Posterior cingulate gyrus (tissue), 11 donors: ENCODE measurements around the gene AKNAD1.
"Not testable (repeated sequence)": the region's sequence is repeated elsewhere in the genome, so short reads cannot be mapped to it uniquely, and the experiment has no call there.

Experiments
- DNase-seq, 10 donors: peaks; one replicate each; pipeline versions ENCODE4 v3.0.0 to v3.0.0-alpha.2; 2020 to 2021; ENCODE audit warnings: mixed read lengths in 3 of 10
- intact Hi-C: fragments of 100-400 bp; cut with DNase I; formaldehyde crosslinking; loops from one replicate; pipeline ENCODE4 v1.15.1; 2023

Gene AKNAD1

GRCh38 chr1:108801101-108801500 is 55.8 kb downstream of the AKNAD1 start:
- no peak for DNase-seq
- intact Hi-C loops, result no loop called here

DNA sequence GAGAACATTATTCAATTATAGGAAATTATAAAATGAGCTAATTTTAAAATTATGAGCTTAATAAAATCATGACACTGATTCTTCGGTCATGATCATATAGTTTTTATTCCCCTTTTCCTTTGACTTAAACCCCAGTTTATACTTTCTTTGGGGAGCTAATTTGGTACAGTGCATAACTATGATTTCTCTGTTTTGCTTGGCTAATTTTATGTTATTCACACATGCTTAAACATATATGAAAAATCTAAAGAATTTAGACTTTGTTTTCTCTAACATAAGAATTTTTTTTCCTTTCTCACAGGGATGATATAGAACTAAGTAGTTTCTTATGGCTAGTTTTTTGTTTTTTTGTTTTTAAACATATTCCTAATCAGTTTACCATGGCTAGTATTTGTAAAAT is 57.9 kb downstream of the AKNAD1 start:
- DNase-seq, result no peak
- intact Hi-C loops, result no loop called here

GRCh38 chr1:108792420-108792819 is 64.5 kb downstream of the AKNAD1 start:
- intact Hi-C loops, result no loop called here

DNA sequence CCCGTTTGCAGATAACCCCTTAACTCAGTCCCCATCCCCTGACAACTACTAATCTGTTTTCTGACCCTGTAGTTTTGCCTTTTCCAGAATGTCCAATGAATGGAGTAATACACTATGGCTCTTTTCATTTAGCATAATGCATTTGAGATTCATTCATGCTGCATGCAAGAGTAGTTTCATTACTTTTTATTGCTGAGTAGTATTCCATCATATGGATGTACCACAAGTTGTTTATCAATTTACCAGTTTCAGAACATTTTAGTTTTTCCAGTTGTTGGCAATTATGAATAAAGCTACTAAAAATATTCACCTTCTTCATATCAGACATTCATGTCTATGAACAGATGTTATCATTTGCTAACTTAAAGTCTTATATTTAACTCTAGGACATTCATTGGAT is 65.1 kb downstream of the AKNAD1 start:
- DNase-seq, result no peak
- intact Hi-C loops, result no loop called here

More at GRCh38 chr1:108792420-108792819, 64.5 kb downstream of the AKNAD1 start:
- no peak for DNase-seq

GRCh38 chr1:108785880-108786279 is 71.0 kb downstream of the AKNAD1 start:
- intact Hi-C loops, result no loop called here
- DNase-seq, result no peak

DNA sequence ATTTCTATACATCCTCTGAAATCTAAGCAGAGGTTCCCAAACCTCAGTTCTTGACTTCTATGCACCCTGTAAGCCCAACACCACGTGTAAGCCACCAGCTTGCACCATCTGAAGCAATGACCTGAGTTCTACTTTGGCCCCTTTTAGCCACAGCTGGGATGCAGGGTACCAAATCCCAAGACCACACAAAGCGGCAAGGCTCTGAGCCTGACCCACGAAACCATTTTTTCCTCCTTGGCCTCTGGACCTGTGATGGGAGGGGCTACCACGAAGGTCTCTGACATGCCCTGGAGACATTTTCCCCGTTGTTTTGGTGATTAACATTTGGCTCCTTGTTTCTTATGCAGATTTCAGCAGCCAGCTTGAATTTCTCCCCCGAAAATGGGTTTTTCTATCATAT is 71.6 kb downstream of the AKNAD1 start:
- DNase-seq, result no peak
- intact Hi-C loops, result no loop called here

DNA sequence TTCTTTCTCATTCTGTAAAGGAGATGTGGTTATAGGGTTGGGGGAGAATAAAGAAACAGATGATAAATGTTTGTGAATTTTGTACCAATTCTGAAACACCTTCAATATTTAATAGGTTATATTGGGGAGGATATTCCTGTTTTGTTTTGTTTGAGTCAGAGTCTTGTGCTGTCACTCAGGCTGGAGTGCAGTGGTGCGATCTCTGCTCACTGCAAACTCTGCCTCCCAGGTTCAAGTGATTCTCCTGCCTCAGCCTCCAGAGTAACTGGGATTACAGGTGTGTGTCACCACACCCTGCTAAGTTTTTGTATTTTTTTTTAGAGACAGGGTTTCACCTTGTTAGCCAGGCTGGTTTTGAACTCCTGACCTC is 75.3 kb downstream of the AKNAD1 start:
- not testable (repeated sequence) for DNase-seq

DNA sequence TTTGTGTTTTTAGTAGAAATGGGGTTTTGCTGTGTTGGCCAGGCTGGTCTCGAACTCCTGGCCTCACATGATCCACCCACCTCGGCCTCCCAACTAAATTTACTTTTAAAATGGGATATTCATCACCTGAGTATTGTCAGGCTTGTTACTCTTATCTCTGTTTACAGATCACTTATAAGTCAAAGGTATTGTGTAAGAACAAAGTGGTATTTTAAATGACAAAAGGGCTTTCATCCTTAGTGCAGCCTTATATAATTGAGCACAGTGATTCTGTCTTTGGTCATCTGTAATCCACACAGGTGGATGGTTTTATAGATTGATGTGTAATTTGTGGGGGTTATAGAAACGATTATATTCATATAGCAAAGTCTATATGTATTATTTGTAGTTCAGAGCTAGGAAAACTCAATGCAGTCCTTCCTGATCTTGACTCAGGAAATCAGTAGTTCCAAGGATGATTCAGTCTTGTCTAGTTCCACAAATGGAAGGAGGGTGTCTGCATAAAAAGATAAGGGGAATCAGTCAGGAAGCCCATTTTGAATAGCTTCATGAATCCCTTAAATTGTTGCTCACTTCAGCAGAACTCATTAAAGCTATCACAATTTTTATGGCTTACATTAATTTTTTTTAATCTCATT is 75.8 kb downstream of the AKNAD1 start:
- intact Hi-C loops, result no loop called here
- no peak for DNase-seq

More for the DNA sequence above, 75.3 kb downstream of the AKNAD1 start:
- intact Hi-C loops, result not testable (repeated sequence)

DNA sequence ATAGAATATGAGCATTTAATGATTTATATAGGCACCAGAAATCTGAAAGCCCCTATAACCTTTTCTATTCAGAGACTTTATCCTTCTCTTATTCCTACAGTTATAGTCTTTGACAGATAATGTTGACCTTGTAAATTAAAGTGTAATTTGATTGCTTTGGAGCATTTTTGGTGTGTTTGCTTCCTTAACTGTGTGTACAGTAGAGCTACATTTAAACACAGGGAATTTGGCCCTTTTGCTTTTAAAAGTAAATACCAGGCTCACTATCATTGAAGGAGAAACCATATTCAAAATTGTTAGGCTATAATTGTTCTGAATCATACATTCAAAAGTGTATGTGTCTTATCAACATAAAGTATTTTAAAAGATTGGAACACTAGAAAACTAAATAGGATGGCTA is 77.4 kb downstream of the AKNAD1 start:
- intact Hi-C loops, result no loop called here

DNA sequence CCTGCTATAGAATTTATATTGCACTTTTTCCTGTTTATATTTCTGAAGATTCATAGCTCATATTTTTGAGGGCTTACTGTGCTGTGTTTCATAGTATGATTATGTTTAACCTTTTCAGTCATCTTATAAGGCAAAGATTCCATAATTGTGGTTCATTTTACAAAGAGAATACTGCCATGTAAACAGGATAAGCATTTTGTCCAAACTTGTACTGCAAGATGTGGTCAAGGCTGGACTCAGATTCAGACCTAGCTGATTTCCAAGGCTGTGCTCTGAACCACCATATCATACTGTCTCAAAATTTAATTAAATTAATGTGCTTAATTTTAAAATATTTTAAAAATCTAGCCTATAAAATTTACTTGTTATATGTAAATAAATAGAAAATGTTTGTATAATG is 79.1 kb downstream of the AKNAD1 start:
- intact Hi-C loops, result no loop called here
- no peak for DNase-seq

More for the DNA sequence above, 77.4 kb downstream of the AKNAD1 start:
- DNase-seq, result no peak

DNA sequence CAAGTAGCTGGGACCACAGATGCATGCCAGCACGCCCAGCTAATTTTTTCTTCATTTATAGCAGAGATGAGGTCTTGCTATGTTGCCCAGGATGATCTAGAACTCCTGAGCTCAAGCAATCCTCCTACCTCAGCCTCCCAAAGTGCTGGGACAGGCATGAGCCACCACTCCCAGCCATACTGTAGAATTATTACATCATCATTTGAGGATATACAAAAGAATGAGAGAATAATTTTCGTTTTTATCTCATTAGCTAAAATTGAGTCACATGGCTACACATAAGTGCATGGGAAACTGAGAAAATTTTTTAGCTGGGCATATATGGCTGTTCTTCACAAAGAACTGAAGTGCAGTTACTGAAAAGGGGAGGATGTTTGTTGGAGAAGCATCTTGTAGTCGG is 89.2 kb downstream of the AKNAD1 start:
- DNase-seq, result no peak
- intact Hi-C loops, result no loop called here

GRCh38 chr1:108767115-108767514 is 89.8 kb downstream of the AKNAD1 start:
- no peak for DNase-seq
- intact Hi-C loops, result no loop called here
